GM23338 (cell line): ENCODE results near the gene GNS. TPM values are rescaled to one million over a fixed set of nuclear protein-coding genes. Genes with fewer than 3 reads are reported as not detected.

ENCODE experiments used
- ATAC-seq: fragments of 200-7000 bp; cut with Tn5 transposase; 3 replicates; pipeline ENCODE4 v1.9.1; 2020
- DNase-seq: peaks from one replicate; pipeline ENCODE4 v3.0.0-alpha.2; 2015; ENCODE audit warnings: low spot score
- H2AFZ ChIP-seq: fragments of 200-600 bp; sonication (generic); 2 replicates; pipeline ENCODE4 v1.8.0; 2016; ENCODE audit warnings: antibody characterized with exemption, mild to moderate bottlenecking, moderate library complexity
- H3F3A ChIP-seq: fragments of 200-600 bp; sonication (generic); replicated peaks from 2 replicates; pipeline ENCODE4 v1.8.0; 2017; ENCODE audit warnings: antibody characterized with exemption, mixed run types, low read depth
- H3K27ac ChIP-seq: fragments of 200-600 bp; sonication (generic); 2 replicates; pipeline ENCODE4 v1.6.1; 2016; ENCODE audit warnings: low read depth
- H3K27me3 ChIP-seq: fragments of 200-600 bp; sonication (generic); 2 replicates; pipeline ENCODE4 v1.8.0; 2016; ENCODE audit warnings: mild to moderate bottlenecking, mixed run types, moderate library complexity; ENCODE audit not compliant: insufficient read depth
- H3K36me3 ChIP-seq: fragments of 200-600 bp; sonication (generic); 2 replicates; pipeline ENCODE4 v1.8.0; 2016; ENCODE audit warnings: mild to moderate bottlenecking; ENCODE audit not compliant: insufficient read depth
- H3K4me1 ChIP-seq: fragments of 200-600 bp; sonication (generic); 2 replicates; pipeline ENCODE4 v1.8.0; 2016; ENCODE audit warnings: mild to moderate bottlenecking, moderate library complexity; ENCODE audit not compliant: insufficient read depth
- H3K4me2 ChIP-seq: fragments of 200-600 bp; sonication (generic); 2 replicates; pipeline ENCODE4 v1.7.1; 2017; ENCODE audit warnings: mixed run types
- H3K4me3 ChIP-seq: fragments of 200-600 bp; sonication (generic); 2 replicates; pipeline ENCODE4 v1.6.1; 2016; ENCODE audit warnings: mixed run types
- H3K79me2 ChIP-seq: fragments of 200-600 bp; sonication (generic); replicated peaks from 2 replicates; pipeline ENCODE4 v1.8.0; 2017; ENCODE audit warnings: mild to moderate bottlenecking; ENCODE audit not compliant: insufficient read depth
- H3K9me2 ChIP-seq: fragments of 200-600 bp; sonication (generic); 2 replicates; pipeline ENCODE4 v1.8.0; 2017; ENCODE audit not compliant: insufficient read depth
- H4K20me1 ChIP-seq: fragments of 200-600 bp; sonication (generic); replicated peaks from 2 replicates; pipeline ENCODE4 v1.8.0; 2017; ENCODE audit warnings: mild to moderate bottlenecking; ENCODE audit not compliant: insufficient read depth
- H3K27ac Mint-ChIP-seq: 2 replicates; pipeline ENCODE4 v1.8.0; 2020; ENCODE audit warnings: inconsistent platforms, mild to moderate bottlenecking, moderate library complexity, mixed read lengths
- H3K27me3 Mint-ChIP-seq: 3 replicates; pipeline ENCODE4 v1.8.0; 2022; ENCODE audit warnings: low read depth, mild to moderate bottlenecking, moderate library complexity, mixed read lengths, inconsistent platforms; ENCODE audit not compliant: insufficient read depth, poor library complexity
- H3K36me3 Mint-ChIP-seq: 3 replicates; pipeline ENCODE4 v1.8.0; 2021; ENCODE audit warnings: low read depth, mild to moderate bottlenecking, inconsistent platforms, moderate library complexity, mixed read lengths
- H3K4me1 Mint-ChIP-seq: 3 replicates; pipeline ENCODE4 v1.8.0; 2020; ENCODE audit warnings: mild to moderate bottlenecking, inconsistent platforms, mixed read lengths
- H3K4me3 Mint-ChIP-seq: 3 replicates; pipeline ENCODE4 v1.8.0; 2021; ENCODE audit warnings: moderate library complexity, mild to moderate bottlenecking, inconsistent platforms, mixed read lengths
- H3K9me3 Mint-ChIP-seq: 3 replicates; pipeline ENCODE4 v1.8.0; 2020; ENCODE audit warnings: moderate library complexity, mild to moderate bottlenecking, inconsistent platforms, mixed read lengths
- CREB1 ChIP-seq: fragments of 250-450 bp; sonication (Bioruptor Pico); IDR thresholded peaks from 2 replicates; pipeline ENCODE4 v1.5.0; 2020; ENCODE audit warnings: low read depth, mild to moderate bottlenecking, moderate library complexity
- EZH2 ChIP-seq: fragments of 200-600 bp; sonication (generic); IDR thresholded peaks from one replicate; pipeline ENCODE4 v1.8.0; 2017; ENCODE audit warnings: antibody characterized with exemption, mild to moderate bottlenecking, low read depth; ENCODE audit not compliant: unreplicated experiment
- EZH2phosphoT487 ChIP-seq: fragments of 200-600 bp; sonication (generic); IDR thresholded peaks from one replicate; pipeline ENCODE4 v1.8.1; 2018; ENCODE audit warnings: antibody characterized with exemption; ENCODE audit not compliant: unreplicated experiment
- JUNB ChIP-seq: IDR thresholded peaks from one replicate; pipeline ENCODE4 v1.6.1; 2016; ENCODE audit warnings: antibody characterized with exemption; ENCODE audit not compliant: unreplicated experiment
- NANOG ChIP-seq: IDR thresholded peaks from 2 replicates; pipeline ENCODE4 v1.6.1; 2016; ENCODE audit warnings: antibody characterized with exemption, borderline replicate concordance
- POLR2AphosphoS5 ChIP-seq: IDR thresholded peaks from 2 replicates; pipeline ENCODE4 v1.6.1; 2016; ENCODE audit warnings: antibody characterized with exemption, low read depth
- STAT1 ChIP-seq: IDR thresholded peaks from one replicate; pipeline ENCODE4 v1.6.1; 2016; ENCODE audit warnings: antibody characterized with exemption; ENCODE audit not compliant: unreplicated experiment
- ZNF114 ChIP-seq: fragments of 250-450 bp; sonication (Bioruptor Pico); IDR thresholded peaks from 2 replicates; pipeline ENCODE4 v1.5.0; 2020; ENCODE audit warnings: mild to moderate bottlenecking, moderate library complexity
- ZNF331 ChIP-seq: fragments of 250-450 bp; sonication (Bioruptor Pico); IDR thresholded peaks from 2 replicates; pipeline ENCODE4 v1.5.0; 2020; ENCODE audit warnings: low read depth, mild to moderate bottlenecking, moderate library complexity
- polyA plus RNA-seq: library from polyadenylated mRNA; unstranded; fragments of >200 nt; fragmentation: Nextera tagmentation; extraction: Ambion mirVana; gene quantifications from 2 replicates; pipeline ENCODE4 v1.2.1, GENCODE V29; 2016
- total RNA-seq: library from RNA; depleted of rRNA; stranded (reverse); fragments of >200 nt; shearing (Covaris generic); gene quantifications from 2 replicates; pipeline ENCODE4 v1.2.3, GENCODE V29; 2014
- TF ChIP-seq, protein P1 (sequence below), 2 experiments: fragments of 200-600 bp in 1 of 2; sonication (generic) in 1 of 2; conservative IDR thresholded peaks; 2 replicates each; pipeline versions ENCODE4 v1.5.1 to v1.6.1; 2016 to 2017; ENCODE audit warnings: antibody characterized with exemption in 2 of 2, low read depth in 2 of 2, mild to moderate bottlenecking in 2 of 2, moderate library complexity in 1 of 2
- TF ChIP-seq, protein P2 (sequence below): fragments of 250-450 bp; sonication (Bioruptor Pico); IDR thresholded peaks from 2 replicates; pipeline ENCODE4 v1.5.0; 2020; ENCODE audit warnings: mild to moderate bottlenecking, moderate library complexity
- TF ChIP-seq, protein P3 (sequence below): IDR thresholded peaks from 2 replicates; pipeline ENCODE4 v1.6.1; 2016; ENCODE audit warnings: antibody characterized with exemption
- TF ChIP-seq, protein P4 (sequence below): IDR thresholded peaks from one replicate; pipeline ENCODE4 v1.6.1; 2018; ENCODE audit warnings: antibody characterized with exemption; ENCODE audit not compliant: unreplicated experiment

Gene GNS
- total and polyA plus RNA-seq, 2 experiments from 2014 or later = 12.3 to 34.9 TPM

DNA sequence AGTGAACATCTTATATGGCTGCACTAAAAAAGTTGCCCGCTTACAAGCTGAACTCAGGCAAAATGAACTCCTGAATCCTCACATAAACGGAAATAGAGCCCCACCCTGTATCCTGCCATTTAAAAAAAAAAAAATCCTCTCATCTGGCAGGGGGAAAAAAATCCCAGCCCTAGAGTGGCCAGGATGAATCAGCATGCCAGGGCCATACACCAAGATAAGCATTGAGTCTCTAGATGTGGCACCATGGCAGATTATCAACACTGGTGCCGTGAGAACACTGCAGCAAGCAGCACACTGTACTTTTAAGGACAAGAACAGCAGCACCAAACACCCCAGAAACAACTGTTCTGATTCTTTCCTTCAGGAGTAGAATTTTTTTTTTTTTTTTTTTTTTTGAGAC, 83.4 kb downstream of the GNS start:
- Histone ChIP-seq H3K4me3 (no peak overlapping the region), H3K27ac (0 out of 2 replicates have a peak overlapping the region, but pooled peaks have one; percentile 7), H3F3A (no peaks in the 10 kb centered on the region), H4K20me1 (peaks cover 21% of the 10 kb centered on the region; the same call in 1 of the 2 replicates), H3K79me2 (peaks cover 99% of the 10 kb centered on the region), H3K27me3 (no peaks in the 10 kb centered on the region), H3K9me2 (no peaks in the 10 kb centered on the region), H3K4me2 (no peak overlapping the region), H3K4me1 (peaks cover 46% of the 10 kb centered on the region), H3K36me3 (no peaks in the 10 kb centered on the region), H2AFZ (no peak overlapping the region)
- Mint-ChIP-seq H3K36me3 (no peaks in the 10 kb centered on the region; the same call in 2 of the 3 replicates), H3K4me3 (no peak overlapping the region), H3K27ac (peak overlapping the region; percentile 84; the same call in 1 of the 2 replicates), H3K9me3 (no peaks in the 10 kb centered on the region), H3K4me1 (peaks cover 51% of the 10 kb centered on the region), H3K27me3 (peaks cover 13% of the 10 kb centered on the region)
- DNase-seq (no peak), ATAC-seq (no peak)
- TF ChIP-seq JUNB = no peak
- no peak for TF ChIP-seq EZH2phosphoT487
- TF ChIP-seq, protein P1, sequence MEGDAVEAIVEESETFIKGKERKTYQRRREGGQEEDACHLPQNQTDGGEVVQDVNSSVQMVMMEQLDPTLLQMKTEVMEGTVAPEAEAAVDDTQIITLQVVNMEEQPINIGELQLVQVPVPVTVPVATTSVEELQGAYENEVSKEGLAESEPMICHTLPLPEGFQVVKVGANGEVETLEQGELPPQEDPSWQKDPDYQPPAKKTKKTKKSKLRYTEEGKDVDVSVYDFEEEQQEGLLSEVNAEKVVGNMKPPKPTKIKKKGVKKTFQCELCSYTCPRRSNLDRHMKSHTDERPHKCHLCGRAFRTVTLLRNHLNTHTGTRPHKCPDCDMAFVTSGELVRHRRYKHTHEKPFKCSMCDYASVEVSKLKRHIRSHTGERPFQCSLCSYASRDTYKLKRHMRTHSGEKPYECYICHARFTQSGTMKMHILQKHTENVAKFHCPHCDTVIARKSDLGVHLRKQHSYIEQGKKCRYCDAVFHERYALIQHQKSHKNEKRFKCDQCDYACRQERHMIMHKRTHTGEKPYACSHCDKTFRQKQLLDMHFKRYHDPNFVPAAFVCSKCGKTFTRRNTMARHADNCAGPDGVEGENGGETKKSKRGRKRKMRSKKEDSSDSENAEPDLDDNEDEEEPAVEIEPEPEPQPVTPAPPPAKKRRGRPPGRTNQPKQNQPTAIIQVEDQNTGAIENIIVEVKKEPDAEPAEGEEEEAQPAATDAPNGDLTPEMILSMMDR (conservative IDR thresholded peaks at IDR 0.05; ENCODE audit: low read depth in 2 of 2) = no peak
- TF ChIP-seq, protein P2, sequence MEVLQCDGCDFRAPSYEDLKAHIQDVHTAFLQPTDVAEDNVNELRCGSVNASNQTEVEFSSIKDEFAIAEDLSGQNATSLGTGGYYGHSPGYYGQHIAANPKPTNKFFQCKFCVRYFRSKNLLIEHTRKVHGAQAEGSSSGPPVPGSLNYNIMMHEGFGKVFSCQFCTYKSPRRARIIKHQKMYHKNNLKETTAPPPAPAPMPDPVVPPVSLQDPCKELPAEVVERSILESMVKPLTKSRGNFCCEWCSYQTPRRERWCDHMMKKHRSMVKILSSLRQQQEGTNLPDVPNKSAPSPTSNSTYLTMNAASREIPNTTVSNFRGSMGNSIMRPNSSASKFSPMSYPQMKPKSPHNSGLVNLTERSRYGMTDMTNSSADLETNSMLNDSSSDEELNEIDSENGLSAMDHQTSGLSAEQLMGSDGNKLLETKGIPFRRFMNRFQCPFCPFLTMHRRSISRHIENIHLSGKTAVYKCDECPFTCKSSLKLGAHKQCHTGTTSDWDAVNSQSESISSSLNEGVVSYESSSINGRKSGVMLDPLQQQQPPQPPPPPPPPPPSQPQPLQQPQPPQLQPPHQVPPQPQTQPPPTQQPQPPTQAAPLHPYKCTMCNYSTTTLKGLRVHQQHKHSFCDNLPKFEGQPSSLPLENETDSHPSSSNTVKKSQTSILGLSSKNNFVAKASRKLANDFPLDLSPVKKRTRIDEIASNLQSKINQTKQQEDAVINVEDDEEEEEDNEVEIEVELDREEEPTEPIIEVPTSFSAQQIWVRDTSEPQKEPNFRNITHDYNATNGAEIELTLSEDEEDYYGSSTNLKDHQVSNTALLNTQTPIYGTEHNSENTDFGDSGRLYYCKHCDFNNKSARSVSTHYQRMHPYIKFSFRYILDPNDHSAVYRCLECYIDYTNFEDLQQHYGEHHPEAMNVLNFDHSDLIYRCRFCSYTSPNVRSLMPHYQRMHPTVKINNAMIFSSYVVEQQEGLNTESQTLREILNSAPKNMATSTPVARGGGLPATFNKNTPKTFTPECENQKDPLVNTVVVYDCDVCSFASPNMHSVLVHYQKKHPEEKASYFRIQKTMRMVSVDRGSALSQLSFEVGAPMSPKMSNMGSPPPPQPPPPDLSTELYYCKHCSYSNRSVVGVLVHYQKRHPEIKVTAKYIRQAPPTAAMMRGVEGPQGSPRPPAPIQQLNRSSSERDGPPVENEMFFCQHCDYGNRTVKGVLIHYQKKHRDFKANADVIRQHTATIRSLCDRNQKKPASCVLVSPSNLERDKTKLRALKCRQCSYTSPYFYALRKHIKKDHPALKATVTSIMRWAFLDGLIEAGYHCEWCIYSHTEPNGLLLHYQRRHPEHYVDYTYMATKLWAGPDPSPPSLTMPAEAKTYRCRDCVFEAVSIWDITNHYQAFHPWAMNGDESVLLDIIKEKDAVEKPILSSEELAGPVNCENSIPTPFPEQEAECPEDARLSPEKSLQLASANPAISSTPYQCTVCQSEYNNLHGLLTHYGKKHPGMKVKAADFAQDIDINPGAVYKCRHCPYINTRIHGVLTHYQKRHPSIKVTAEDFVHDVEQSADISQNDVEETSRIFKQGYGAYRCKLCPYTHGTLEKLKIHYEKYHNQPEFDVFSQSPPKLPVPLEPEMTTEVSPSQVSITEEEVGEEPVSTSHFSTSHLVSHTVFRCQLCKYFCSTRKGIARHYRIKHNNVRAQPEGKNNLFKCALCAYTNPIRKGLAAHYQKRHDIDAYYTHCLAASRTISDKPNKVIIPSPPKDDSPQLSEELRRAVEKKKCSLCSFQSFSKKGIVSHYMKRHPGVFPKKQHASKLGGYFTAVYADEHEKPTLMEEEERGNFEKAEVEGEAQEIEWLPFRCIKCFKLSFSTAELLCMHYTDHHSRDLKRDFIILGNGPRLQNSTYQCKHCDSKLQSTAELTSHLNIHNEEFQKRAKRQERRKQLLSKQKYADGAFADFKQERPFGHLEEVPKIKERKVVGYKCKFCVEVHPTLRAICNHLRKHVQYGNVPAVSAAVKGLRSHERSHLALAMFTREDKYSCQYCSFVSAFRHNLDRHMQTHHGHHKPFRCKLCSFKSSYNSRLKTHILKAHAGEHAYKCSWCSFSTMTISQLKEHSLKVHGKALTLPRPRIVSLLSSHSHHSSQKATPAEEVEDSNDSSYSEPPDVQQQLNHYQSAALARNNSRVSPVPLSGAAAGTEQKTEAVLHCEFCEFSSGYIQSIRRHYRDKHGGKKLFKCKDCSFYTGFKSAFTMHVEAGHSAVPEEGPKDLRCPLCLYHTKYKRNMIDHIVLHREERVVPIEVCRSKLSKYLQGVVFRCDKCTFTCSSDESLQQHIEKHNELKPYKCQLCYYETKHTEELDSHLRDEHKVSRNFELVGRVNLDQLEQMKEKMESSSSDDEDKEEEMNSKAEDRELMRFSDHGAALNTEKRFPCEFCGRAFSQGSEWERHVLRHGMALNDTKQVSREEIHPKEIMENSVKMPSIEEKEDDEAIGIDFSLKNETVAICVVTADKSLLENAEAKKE = no peak
- no peak for TF ChIP-seq NANOG
- no peak for TF ChIP-seq STAT1
- TF ChIP-seq ZNF114 (CRISPR knock-in tag) = no peak
- TF ChIP-seq, protein P3, sequence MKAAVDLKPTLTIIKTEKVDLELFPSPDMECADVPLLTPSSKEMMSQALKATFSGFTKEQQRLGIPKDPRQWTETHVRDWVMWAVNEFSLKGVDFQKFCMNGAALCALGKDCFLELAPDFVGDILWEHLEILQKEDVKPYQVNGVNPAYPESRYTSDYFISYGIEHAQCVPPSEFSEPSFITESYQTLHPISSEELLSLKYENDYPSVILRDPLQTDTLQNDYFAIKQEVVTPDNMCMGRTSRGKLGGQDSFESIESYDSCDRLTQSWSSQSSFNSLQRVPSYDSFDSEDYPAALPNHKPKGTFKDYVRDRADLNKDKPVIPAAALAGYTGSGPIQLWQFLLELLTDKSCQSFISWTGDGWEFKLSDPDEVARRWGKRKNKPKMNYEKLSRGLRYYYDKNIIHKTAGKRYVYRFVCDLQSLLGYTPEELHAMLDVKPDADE = no peak
- TF ChIP-seq, protein P4, sequence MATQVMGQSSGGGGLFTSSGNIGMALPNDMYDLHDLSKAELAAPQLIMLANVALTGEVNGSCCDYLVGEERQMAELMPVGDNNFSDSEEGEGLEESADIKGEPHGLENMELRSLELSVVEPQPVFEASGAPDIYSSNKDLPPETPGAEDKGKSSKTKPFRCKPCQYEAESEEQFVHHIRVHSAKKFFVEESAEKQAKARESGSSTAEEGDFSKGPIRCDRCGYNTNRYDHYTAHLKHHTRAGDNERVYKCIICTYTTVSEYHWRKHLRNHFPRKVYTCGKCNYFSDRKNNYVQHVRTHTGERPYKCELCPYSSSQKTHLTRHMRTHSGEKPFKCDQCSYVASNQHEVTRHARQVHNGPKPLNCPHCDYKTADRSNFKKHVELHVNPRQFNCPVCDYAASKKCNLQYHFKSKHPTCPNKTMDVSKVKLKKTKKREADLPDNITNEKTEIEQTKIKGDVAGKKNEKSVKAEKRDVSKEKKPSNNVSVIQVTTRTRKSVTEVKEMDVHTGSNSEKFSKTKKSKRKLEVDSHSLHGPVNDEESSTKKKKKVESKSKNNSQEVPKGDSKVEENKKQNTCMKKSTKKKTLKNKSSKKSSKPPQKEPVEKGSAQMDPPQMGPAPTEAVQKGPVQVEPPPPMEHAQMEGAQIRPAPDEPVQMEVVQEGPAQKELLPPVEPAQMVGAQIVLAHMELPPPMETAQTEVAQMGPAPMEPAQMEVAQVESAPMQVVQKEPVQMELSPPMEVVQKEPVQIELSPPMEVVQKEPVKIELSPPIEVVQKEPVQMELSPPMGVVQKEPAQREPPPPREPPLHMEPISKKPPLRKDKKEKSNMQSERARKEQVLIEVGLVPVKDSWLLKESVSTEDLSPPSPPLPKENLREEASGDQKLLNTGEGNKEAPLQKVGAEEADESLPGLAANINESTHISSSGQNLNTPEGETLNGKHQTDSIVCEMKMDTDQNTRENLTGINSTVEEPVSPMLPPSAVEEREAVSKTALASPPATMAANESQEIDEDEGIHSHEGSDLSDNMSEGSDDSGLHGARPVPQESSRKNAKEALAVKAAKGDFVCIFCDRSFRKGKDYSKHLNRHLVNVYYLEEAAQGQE = no peak
- TF ChIP-seq POLR2AphosphoS5 = no peak
- TF ChIP-seq EZH2 = no peak
- no peak for TF ChIP-seq CREB1
- no peak for TF ChIP-seq ZNF331
